Smooth muscle cell of the brain vasculature (primary cell): Measurements from ENCODE around the gene CAMTA2.
"Not testable (repeated sequence)": the region's sequence is repeated elsewhere in the genome, so short reads cannot be mapped to it uniquely, and the experiment has no call there.

Source experiments
- DNase-seq: peaks from one replicate; pipeline ENCODE4 v3.0.0-alpha.2; 2012; ENCODE audit warnings: low read depth, low spot score

CAMTA2 gene

GRCh38 chr17:4931963-4932362 lies 55.5 kb downstream of the CAMTA2 start, which contains the start of gene GP1BA:
GP1BA (plus strand) TSS chr17:4932277; CDS start chr17:4932605, 328 bp downstream.
- no peak for DNase-seq

GRCh38 chr17:4928881-4929280 lies 58.6 kb downstream of the CAMTA2 start:
- DNase-seq, result no peak

GRCh38 chr17:4926577-4927335 lies 60.7 kb downstream of the CAMTA2 start:
- DNase-seq, result not testable (repeated sequence)

GRCh38 chr17:4921320-4921719 lies 66.2 kb downstream of the CAMTA2 start:
- DNase-seq, result no peak

GRCh38 chr17:4920351-4921048 lies 67.0 kb downstream of the CAMTA2 start:
- DNase-seq, result no peak

- no peak for DNase-seq
Measured at GRCh38 chr17:4919511-4920047, 67.9 kb downstream of the CAMTA2 start.
